ENCODE measurements around the gene LYG2.
"Not testable (repeated sequence)": the region's sequence is repeated elsewhere in the genome, so short reads cannot be mapped to it uniquely, and the experiment has no call there.

The LYG2 gene

GRCh38 chr2:99200076-99200800 is 55.2 kb downstream of the LYG2 start:
- no peak for DNase-seq (ENCODE audit: low spot score)

- DNase-seq (ENCODE audit: low spot score) = no peak
Observed at GRCh38 chr2:99198103-99198841, 57.2 kb downstream of the LYG2 start.

GRCh38 chr2:99192364-99192763 is 63.1 kb downstream of the LYG2 start:
- DNase-seq (ENCODE audit: low spot score) = not testable (repeated sequence)

All from kidney capillary endothelial cell (primary cell).